Activated gamma-delta T cell (primary cell): Measurements from ENCODE around the gene ZNF354C.

Experiments used
- DNase-seq: peaks from one replicate; lab custom pipeline; 2025; lab: John Stamatoyannopoulos, UW

Gene ZNF354C

DNA sequence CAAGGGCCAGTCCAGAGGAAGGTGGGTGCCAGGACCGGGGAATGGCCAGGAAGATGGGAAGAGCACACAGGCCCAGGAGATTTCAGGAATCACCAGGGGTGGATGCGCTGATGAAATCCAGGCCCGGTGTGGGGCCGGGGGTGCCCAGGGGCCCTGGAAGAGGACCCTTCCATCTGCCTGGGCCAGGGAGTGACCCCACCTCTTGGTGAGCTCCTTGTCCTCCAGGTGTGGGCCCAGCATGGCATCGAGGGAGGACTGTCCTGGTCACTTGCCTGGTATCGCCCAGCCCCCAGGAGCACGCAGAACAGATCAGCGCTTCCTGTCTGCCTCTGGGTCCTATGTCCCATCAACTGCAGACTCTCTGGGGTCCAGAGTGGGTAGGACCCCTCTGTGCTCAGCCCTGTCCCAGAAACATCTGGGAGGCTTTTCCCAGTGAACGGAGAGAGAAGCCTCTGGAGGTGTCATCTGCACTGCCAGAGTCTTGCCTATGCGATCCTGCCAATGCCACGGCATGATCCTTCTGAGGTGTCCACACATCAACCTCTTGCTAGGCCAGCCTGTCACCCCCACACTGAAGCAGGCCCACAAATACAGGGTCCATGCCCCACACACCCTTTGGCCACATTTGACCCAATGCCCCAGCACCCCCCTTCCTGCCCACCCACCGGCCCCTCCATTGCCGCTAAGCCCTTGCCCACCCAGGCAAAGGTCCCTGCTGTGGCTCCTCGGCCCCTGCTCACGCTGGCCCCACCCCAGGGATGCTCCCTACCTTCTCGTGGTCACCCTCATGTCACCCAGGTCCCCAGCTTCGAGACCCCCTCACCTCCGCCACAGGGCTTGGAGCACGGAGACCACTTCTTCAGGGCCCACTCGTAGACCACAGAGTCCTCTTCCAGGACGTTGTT lies 67.2 kb downstream of the ZNF354C start:
- DNase-seq = no peak

DNA sequence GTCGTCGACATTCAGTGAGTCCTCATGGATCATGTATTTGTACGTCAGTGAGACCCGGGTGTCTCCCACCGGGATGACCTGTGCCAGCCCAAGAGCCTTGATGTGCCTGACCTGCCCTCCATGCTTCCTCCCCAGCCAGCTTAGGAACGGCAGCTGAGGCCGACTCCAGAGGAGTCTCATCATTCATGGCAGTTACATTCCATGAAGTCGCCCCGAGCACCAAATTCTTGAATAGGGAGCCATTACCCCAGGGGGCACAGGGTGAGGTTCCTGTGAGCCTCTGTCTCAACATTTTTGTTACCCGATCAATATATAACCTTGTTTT lies 67.8 kb downstream of the ZNF354C start:
- DNase-seq = no peak

DNA sequence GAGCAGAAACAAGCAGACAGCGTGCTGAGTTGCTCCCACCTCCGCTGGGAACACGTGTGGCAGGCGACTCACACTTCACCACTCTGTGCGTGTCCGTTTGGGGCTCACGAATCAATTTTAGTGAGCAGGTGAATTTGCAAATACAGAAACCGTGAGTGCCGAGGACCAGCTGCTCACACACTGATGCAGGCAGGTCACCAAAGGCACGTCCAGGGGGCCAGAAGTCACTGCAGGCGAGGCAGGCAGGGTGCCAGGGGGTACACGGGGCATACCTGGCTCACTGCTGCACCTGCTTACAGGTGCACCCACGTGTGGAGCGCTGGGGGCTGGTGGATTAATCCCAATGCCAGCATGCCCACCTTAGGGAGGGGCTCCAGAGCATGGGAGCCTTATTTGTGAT lies 68.8 kb downstream of the ZNF354C start:
- no peak for DNase-seq

DNA sequence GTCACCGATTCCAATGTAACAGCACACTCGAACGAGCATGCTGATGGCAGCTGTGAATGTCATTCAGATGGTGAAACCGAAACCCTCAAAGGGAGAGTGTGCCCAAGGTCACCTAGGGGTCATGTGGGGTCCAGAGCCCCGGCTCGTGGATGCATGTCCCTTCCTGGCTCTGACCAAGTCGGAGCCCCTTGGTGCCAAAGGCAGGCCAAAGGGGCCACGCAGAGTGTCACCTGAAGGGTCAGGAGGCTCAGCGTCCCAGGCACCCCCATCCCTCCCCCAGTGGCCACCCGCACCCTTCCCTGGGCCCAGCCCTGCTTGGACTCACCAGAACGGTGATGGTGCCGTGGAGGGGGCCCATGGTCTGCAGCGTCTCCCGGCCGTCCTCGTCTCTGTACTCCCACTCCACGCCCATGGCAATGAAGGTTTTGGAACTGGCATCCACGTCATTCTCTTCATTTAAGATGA lies 69.5 kb downstream of the ZNF354C start:
- DNase-seq = no peak

- DNase-seq = no peak
Measured at GRCh38 chr5:179130101-179130681, 70.0 kb downstream of the ZNF354C start.

GRCh38 chr5:179131321-179131835 lies 71.2 kb downstream of the ZNF354C start:
- DNase-seq = no peak

- DNase-seq = no peak
Measured at GRCh38 chr5:179131886-179132585, 71.9 kb downstream of the ZNF354C start.

DNA sequence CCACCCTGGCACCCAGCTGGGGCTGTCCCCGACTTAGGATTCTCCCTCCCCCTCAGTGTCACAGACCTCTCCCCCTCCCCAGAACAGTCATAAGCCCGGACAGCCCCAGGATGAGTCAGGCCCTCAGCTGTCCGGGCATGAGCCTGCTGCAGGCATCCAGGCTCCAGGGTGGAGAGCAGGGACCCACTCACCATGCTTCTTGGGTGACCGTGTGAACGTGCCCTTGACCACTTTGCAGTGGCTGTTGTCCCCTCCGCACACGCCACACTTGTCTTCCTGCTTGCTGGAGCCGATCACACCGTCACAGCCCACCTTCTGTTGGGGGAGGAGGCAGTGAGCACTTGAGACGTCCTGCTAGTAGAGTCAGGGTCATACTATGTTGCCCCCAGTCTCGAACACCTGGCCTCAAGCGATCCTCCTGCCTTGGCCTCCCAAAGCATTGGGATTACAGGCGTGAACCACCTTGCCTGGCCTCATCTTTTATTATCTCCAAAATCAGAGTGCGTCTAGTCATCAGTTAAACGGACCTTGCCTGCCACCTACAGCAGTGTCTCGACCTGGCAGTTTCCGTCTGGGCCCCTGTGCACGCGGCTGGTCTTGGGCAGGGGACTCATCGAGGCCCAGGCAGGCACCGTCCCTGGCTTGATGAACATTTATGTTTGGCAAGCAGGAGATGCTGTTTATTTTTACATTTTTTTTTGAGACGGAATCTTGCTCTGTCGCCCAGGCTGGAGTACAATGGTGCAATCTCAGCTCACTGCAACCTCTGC lies 72.6 kb downstream of the ZNF354C start:
- DNase-seq = no peak
